ENCODE results near the gene SEC31B. TPM values are rescaled to one million over a fixed set of nuclear protein-coding genes. Genes with fewer than 3 reads are reported as not detected.

SEC31B gene
- total RNA-seq, 1 donor from 2014 or later = 20.9 TPM

DNA sequence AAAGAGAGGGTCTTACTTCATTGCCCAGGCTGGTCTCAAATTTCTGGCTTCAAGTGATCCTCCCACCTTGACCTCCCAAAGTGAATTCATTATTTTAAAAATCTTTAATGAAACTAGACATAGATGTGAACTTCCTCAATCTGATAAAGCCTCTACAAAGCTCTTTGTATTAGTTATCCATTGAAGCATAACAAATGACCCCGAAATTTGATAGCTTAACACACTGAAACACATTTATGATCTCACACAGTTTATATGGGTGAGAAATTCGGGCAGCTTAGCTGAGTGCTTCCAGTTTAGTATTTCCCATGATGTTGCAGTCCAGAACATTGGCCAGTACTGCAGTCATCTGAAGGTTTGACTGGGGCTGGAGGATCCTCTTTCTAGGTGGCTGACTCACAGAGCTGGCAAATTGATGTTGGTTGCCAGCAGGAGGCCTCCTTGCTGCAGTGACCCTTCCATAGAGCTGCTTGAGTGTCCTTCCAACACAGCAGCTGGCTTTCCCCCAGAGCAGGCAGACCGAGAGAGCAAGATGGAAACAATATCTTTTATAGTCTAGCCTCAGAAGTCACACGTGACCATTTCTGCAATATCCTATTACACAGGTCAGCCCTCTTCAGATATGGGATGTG is 73.4 kb downstream of the SEC31B start:
- TF ChIP-seq, protein P1, sequence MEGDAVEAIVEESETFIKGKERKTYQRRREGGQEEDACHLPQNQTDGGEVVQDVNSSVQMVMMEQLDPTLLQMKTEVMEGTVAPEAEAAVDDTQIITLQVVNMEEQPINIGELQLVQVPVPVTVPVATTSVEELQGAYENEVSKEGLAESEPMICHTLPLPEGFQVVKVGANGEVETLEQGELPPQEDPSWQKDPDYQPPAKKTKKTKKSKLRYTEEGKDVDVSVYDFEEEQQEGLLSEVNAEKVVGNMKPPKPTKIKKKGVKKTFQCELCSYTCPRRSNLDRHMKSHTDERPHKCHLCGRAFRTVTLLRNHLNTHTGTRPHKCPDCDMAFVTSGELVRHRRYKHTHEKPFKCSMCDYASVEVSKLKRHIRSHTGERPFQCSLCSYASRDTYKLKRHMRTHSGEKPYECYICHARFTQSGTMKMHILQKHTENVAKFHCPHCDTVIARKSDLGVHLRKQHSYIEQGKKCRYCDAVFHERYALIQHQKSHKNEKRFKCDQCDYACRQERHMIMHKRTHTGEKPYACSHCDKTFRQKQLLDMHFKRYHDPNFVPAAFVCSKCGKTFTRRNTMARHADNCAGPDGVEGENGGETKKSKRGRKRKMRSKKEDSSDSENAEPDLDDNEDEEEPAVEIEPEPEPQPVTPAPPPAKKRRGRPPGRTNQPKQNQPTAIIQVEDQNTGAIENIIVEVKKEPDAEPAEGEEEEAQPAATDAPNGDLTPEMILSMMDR (conservative IDR thresholded peaks at IDR 0.05) = no peak
- no peak for DNase-seq (ENCODE audit: extremely low spot score, unreplicated experiment)
- peaks cover 8% of the 10 kb centered on the region for H3K9me3 Mint-ChIP-seq
- H3K4me3 Mint-ChIP-seq = no peak overlapping the region
- no peak overlapping the region for H3K27ac Mint-ChIP-seq
- peaks cover 10% of the 10 kb centered on the region for H3K27me3 Mint-ChIP-seq
- no peaks in the 10 kb centered on the region for H3K4me1 Mint-ChIP-seq (ENCODE audit: unreplicated experiment)
- H3K36me3 Mint-ChIP-seq = no peaks in the 10 kb centered on the region

DNA sequence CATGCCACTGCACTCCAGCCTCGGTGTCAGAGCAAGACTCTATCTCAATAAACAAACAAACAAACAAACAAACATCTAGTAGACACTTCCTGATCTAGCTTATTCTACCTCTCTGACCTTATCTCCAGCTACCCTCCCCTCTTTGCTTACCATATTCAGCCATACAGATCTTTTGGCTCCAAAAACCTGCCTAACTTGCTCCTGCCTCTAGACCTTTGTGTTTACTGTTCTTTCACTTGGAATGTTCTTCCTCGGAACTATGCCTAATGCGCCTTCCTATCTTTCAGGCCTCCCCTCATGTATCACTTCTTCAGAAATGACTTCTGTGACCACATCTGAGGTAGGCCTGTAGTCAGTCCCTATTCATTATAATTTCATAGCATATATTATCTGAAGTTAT is 77.1 kb downstream of the SEC31B start:
- H3K27ac Mint-ChIP-seq = no peak overlapping the region
- H3K4me1 Mint-ChIP-seq (ENCODE audit: unreplicated experiment) = no peaks in the 10 kb centered on the region
- H3K9me3 Mint-ChIP-seq = peaks cover 8% of the 10 kb centered on the region
- H3K27me3 Mint-ChIP-seq = peaks cover 3% of the 10 kb centered on the region
- TF ChIP-seq, protein P1 (conservative IDR thresholded peaks at IDR 0.05) = no peak
- H3K4me3 Mint-ChIP-seq = no peak overlapping the region
- no peaks in the 10 kb centered on the region for H3K36me3 Mint-ChIP-seq
- no peak for DNase-seq (ENCODE audit: extremely low spot score, unreplicated experiment)

DNA sequence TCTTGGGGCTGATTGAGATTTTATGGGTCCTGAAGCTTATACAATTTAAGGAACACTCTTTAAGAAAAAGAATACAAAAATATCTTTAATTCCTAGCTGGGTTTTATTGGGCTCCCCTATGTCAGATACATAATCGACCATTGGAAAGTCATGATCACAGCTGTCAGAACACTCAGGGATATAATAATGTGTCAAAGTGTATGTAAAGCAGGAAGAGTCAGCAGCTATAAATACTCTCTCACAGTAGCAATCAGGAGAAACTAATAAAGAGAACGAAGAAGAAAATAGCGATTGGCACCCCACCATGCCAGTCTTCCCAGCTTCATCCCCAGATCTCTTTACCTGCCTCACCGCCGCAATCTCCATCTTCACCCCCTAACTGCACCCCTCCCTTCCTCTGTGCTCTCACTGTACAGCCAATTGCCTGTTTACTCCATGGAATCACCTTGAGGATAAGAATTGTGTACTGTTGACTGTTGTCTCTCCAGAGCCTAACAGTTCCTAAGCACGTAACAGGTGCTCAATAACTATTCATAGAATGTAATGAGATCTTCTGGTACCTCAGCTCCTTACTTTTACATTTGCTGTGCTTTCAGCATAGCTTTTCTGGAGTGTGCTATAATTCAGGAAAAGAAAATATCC is 80.9 kb downstream of the SEC31B start:
- TF ChIP-seq, protein P1 (conservative IDR thresholded peaks at IDR 0.05) = no peak
- H3K27ac Mint-ChIP-seq = no peak overlapping the region
- no peak for DNase-seq (ENCODE audit: extremely low spot score, unreplicated experiment)
- peaks cover 3% of the 10 kb centered on the region for H3K4me1 Mint-ChIP-seq (ENCODE audit: unreplicated experiment)
- no peaks in the 10 kb centered on the region for H3K9me3 Mint-ChIP-seq
- H3K36me3 Mint-ChIP-seq = no peaks in the 10 kb centered on the region
- peaks cover 6% of the 10 kb centered on the region for H3K27me3 Mint-ChIP-seq
- H3K4me3 Mint-ChIP-seq = no peak overlapping the region

Other genes with a start within 250 kb of the SEC31B start
- 39.5 and 59.3 TPM in 2 replicates for gene BLOC1S2, start 233.2 kb downstream of the SEC31B start, total RNA-seq (ENCODE audit: low replicate concordance)
- gene PKD2L1, start 189.6 kb downstream of the SEC31B start, total RNA-seq (ENCODE audit: low replicate concordance) = 0.26 TPM in 1 of 2 replicates, not detected in the other
- 242 and 255 TPM in 2 replicates for gene SCD, start 172.6 kb downstream of the SEC31B start, total RNA-seq (ENCODE audit: low replicate concordance)
- gene WNT8B, start 56.9 kb downstream of the SEC31B start, total RNA-seq (ENCODE audit: low replicate concordance) = 0.29 and 0.68 TPM in 2 replicates
- 195 and 196 TPM in 2 replicates for gene NDUFB8, start 10.0 kb upstream of the SEC31B start, total RNA-seq (ENCODE audit: low replicate concordance)
- gene HIF1AN, start 16.1 kb upstream of the SEC31B start, total RNA-seq (ENCODE audit: low replicate concordance) = 53.2 and 62.9 TPM in 2 replicates
- gene PAX2, start 225.7 kb upstream of the SEC31B start, total RNA-seq (ENCODE audit: low replicate concordance) = 0.19 and 4.4 TPM in 2 replicates

All from type B pancreatic cell (in vitro differentiated cells).